HCT116 (cell line): ENCODE measurements around the gene ELF2. TPM values are rescaled to one million over a fixed set of nuclear protein-coding genes. Genes with fewer than 3 reads are reported as not detected.

ENCODE experiments used
- ATAC-seq: fragments of 200-7000 bp; cut with Tn5 transposase; 2 replicates; pipeline ENCODE4 v1.9.1; 2020; ENCODE audit warnings: mild to moderate bottlenecking, moderate library complexity
- BruUV-seq: library from RNA; stranded (reverse); fragments of 400-500 nt; replicated peaks from 2 replicates; lab custom pipeline; 2021; lab: Mats Ljungman, UMichigan
- CTCF ChIA-PET: fragments of 300-600 bp; sonication (Branson Sonifier 250); formaldehyde crosslinking; loops from one replicate; lab custom pipeline; 2021; ENCODE audit warnings: antibody characterized with exemption; lab: Charles Lee
- POLR2A ChIA-PET: fragments of 300-600, 350-600 bp; sonication (Branson Sonifier 250); formaldehyde crosslinking; loops from one replicate; lab custom pipeline; 2021; ENCODE audit warnings: antibody characterized with exemption; lab: Charles Lee
- RAD21 ChIA-PET, 2 experiments: fragments of 300-600 bp; sonication (Branson Sonifier 250); formaldehyde crosslinking; loops; one replicate each; lab custom pipeline; 2023; ENCODE audit warnings: low total read pairs in 2 of 2; ENCODE audit not compliant: uncharacterized antibody in 2 of 2, unreplicated experiment in 2 of 2, low non-redundant PET in 1 of 2; lab: Charles Lee
- DNase-seq: peaks from one replicate; pipeline ENCODE4 v3.0.0-alpha.2; 2010; ENCODE audit warnings: low read depth, low spot score
- H2AFZ ChIP-seq: fragments of 200-600 bp; shearing (Covaris generic), sonication (generic); 2 replicates; pipeline ENCODE4 v1.6.1; 2017; ENCODE audit warnings: low read depth, mixed run types, mixed read lengths, antibody characterized with exemption, low read length; ENCODE audit not compliant: poor library complexity, severe bottlenecking
- H3K27ac ChIP-seq: 2 replicates; pipeline ENCODE4 v1.5.1; 2012; ENCODE audit warnings: low read depth, low read length
- H3K27me3 ChIP-seq: fragments of 200-600 bp; sonication (generic); 2 replicates; pipeline ENCODE4 v1.6.1; 2016; ENCODE audit warnings: mixed run types, low read length, mixed read lengths; ENCODE audit not compliant: insufficient read depth
- H3K36me3 ChIP-seq, 2 experiments: fragments of 200-500 bp in 1 of 2; fragments of 200-600 bp in 1 of 2; sonication (Bioruptor generic) in 1 of 2; sonication (generic) in 1 of 2; 2 replicates each; pipeline versions ENCODE4 v1.5.1 to v1.6.1; 2014 to 2016; ENCODE audit warnings: low read length in 2 of 2, inconsistent platforms in 1 of 2, mixed read lengths in 1 of 2, mixed run types in 1 of 2; ENCODE audit not compliant: insufficient read depth in 2 of 2, control insufficient read depth in 1 of 2
- H3K4me1 ChIP-seq, 2 experiments: fragments of 200-600 bp in 1 of 2; sonication (generic) in 1 of 2; 2 replicates each; pipeline versions ENCODE4 v1.5.1 to v1.6.1; 2012 to 2017; ENCODE audit warnings: low read length in 2 of 2, inconsistent platforms in 1 of 2, mild to moderate bottlenecking in 1 of 2, mixed read lengths in 1 of 2, mixed run types in 1 of 2, moderate library complexity in 1 of 2; ENCODE audit not compliant: insufficient read depth in 2 of 2, control insufficient read depth in 1 of 2
- H3K4me2 ChIP-seq: fragments of 200-600 bp; sonication (generic); 2 replicates; pipeline ENCODE4 v1.6.1; 2017; ENCODE audit warnings: mixed run types, low read length, mixed read lengths
- H3K4me3 ChIP-seq, 2 experiments: fragments of 200-600 bp in 1 of 2; sonication (generic) in 1 of 2; replicated peaks in 1 of 2; 2 replicates each; pipeline ENCODE4 v1.5.1; 2011 to 2016; ENCODE audit warnings: low read length in 2 of 2, control low read depth in 1 of 2, low read depth in 1 of 2, mild to moderate bottlenecking in 1 of 2, mixed read lengths in 1 of 2, mixed run types in 1 of 2
- H3K79me2 ChIP-seq: fragments of 200-600 bp; sonication (generic); 2 replicates; pipeline ENCODE4 v1.6.1; 2017; ENCODE audit warnings: mild to moderate bottlenecking, mixed run types, low read length, moderate library complexity, mixed read lengths; ENCODE audit not compliant: insufficient read depth
- H3K9ac ChIP-seq: fragments of 200-600 bp; sonication (generic); 2 replicates; pipeline ENCODE4 v1.6.1; 2016; ENCODE audit warnings: low read length, mixed read lengths
- H3K9me2 ChIP-seq: fragments of 200-600 bp; sonication (generic), shearing (Covaris generic); 2 replicates; pipeline ENCODE4 v1.6.1; 2017; ENCODE audit warnings: mixed run types, mild to moderate bottlenecking, moderate library complexity; ENCODE audit not compliant: insufficient read depth
- H3K9me3 ChIP-seq, 2 experiments: fragments of 200-500 bp in 1 of 2; fragments of 200-600 bp in 1 of 2; sonication (Bioruptor generic) in 1 of 2; sonication (generic) in 1 of 2; 2 replicates each; pipeline ENCODE4 v1.6.1; 2014 to 2017; ENCODE audit warnings: low read length in 2 of 2, mixed read lengths in 2 of 2, inconsistent platforms in 1 of 2, low read depth in 1 of 2, mild to moderate bottlenecking in 1 of 2, mixed run types in 1 of 2, moderate library complexity in 1 of 2; ENCODE audit not compliant: control insufficient read depth in 1 of 2, insufficient read depth in 1 of 2
- H4K20me1 ChIP-seq: fragments of 200-600 bp; sonication (generic), shearing (Covaris generic); 2 replicates; pipeline ENCODE4 v1.6.1; 2017; ENCODE audit warnings: mixed run types, mild to moderate bottlenecking, moderate library complexity; ENCODE audit not compliant: insufficient read depth
- CEBPB ChIP-seq: IDR thresholded peaks from 2 replicates; pipeline ENCODE4 v1.6.1; 2012; ENCODE audit warnings: low read depth
- ELF1 ChIP-seq: IDR thresholded peaks from 2 replicates; pipeline ENCODE4 v1.6.1; 2012; ENCODE audit warnings: low read depth, borderline replicate concordance
- EZH2phosphoT487 ChIP-seq: fragments of 200-600 bp; IDR thresholded peaks from 2 replicates; pipeline ENCODE4 v1.6.1; 2018; ENCODE audit warnings: antibody characterized with exemption, borderline replicate concordance
- FOSL1 ChIP-seq: IDR thresholded peaks from 2 replicates; pipeline ENCODE4 v1.6.1; 2012; ENCODE audit warnings: low read depth
- POLR2AphosphoS5 ChIP-seq: IDR thresholded peaks from 2 replicates; pipeline ENCODE4 v1.6.1; 2011; ENCODE audit warnings: mild to moderate bottlenecking, low read depth, low read length, moderate library complexity
- SIN3A ChIP-seq: IDR thresholded peaks from 2 replicates; pipeline ENCODE4 v1.6.1; 2012; ENCODE audit warnings: low read depth
- YY1 ChIP-seq: IDR thresholded peaks from 2 replicates; pipeline ENCODE4 v1.6.1; 2011; ENCODE audit warnings: low read length, low read depth, moderate library complexity, mild to moderate bottlenecking; ENCODE audit not compliant: insufficient replicate concordance; ENCODE audit errors: extremely low read depth
- ZFX ChIP-seq: fragments of 450-650 bp; IDR thresholded peaks from 2 replicates; pipeline ENCODE4 v1.6.1; 2017
- ZNF274 ChIP-seq: fragments of 200-500 bp; sonication (Bioruptor generic); IDR thresholded peaks from 2 replicates; pipeline ENCODE4 v1.6.1; 2014; ENCODE audit warnings: mild to moderate bottlenecking, low read depth, low read length, inconsistent platforms
- intact Hi-C: fragments of 100-400 bp; cut with micrococcal nuclease; formaldehyde crosslinking; loops from 2 replicates; pipeline ENCODE4 v1.10.0; 2022
- total RNA-seq: library from RNA; stranded (reverse); gene quantifications from one replicate; pipeline ENCODE4 v1.2.1, GENCODE V29; 2021; ENCODE audit not compliant: unreplicated experiment

The ELF2 gene
- total RNA-seq, 1 experiment from 2014 or later = 28.2 TPM

DNA sequence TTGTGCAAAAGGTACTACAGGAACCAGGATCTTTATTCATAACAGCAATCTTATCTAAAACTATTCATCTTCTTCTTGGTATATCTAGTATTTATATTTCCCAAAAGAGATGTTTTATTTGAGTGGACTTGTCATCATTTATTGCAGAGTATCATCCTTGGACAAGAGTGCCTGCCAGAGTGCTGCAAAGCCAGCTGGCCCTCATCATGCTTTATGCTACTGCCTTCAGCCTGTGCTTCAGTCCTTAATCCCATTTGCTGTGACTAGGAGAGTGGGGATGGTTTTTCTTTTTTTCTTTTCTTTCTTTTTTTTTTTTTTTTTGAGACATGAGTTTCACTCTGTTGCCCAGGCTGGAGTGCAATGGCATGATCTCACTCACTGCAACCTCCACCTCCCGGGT is 33.5 kb upstream of the ELF2 start:
- H3K79me2 ChIP-seq = no peaks in the 10 kb centered on the region
- ChIA-PET POLR2A (no interaction called here), CTCF (no interaction called here), RAD21 (no interaction called here)
- intact Hi-C loops = no loop called here
- H3K9ac ChIP-seq = no peak overlapping the region
- H3K4me2 ChIP-seq = no peak overlapping the region
- peaks cover 0 to 5% of the 10 kb centered on the region in 2 experiments; a peak in 1 of 4 replicates for H3K4me1 ChIP-seq
- no peak for ATAC-seq
- no peaks in the 10 kb centered on the region for H3K36me3 ChIP-seq
- DNase-seq = no peak
- BruUV-seq = no TSS peak
- H3K9me3 ChIP-seq = no peaks in the 10 kb centered on the region
- no peaks in the 10 kb centered on the region for H4K20me1 ChIP-seq
- no peak overlapping the region for H3K4me3 ChIP-seq
- no peak overlapping the region for H3K27ac ChIP-seq
- TF ChIP-seq ELF1 (no peak), ZNF274 (no peak)
- no peaks in the 10 kb centered on the region for H3K27me3 ChIP-seq
- H3K9me2 ChIP-seq = no peaks in the 10 kb centered on the region
- H2AFZ ChIP-seq = no peak overlapping the region

GRCh38 chr4:139209470-139210063 is 32.5 kb upstream of the ELF2 start:
- TF ChIP-seq SIN3A = no peak
- TF ChIP-seq FOSL1 = no peak
- no peak for TF ChIP-seq CEBPB
- TF ChIP-seq ZFX = no peak
- TF ChIP-seq ELF1 = no peak
- TF ChIP-seq EZH2phosphoT487 = no peak
- TF ChIP-seq POLR2AphosphoS5 = no peak
- no peak for TF ChIP-seq YY1
- no peak for TF ChIP-seq ZNF274
- no peak for ATAC-seq
- Histone ChIP-seq H3K9me2 (no peaks in the 10 kb centered on the region), H3K4me2 (no peak overlapping the region), H3K36me3 (no peaks in the 10 kb centered on the region), H3K27me3 (no peaks in the 10 kb centered on the region), H3K27ac (no peak overlapping the region), H3K9me3 (no peaks in the 10 kb centered on the region), H3K4me1 (peaks cover 0 to 5% of the 10 kb centered on the region in 2 experiments; a peak in 1 of 4 replicates), H2AFZ (no peak overlapping the region), H3K4me3 (no peak overlapping the region), H4K20me1 (no peaks in the 10 kb centered on the region), H3K9ac (no peak overlapping the region), H3K79me2 (no peaks in the 10 kb centered on the region)
- RAD21 ChIA-PET = interaction anchor here in 1 of 2 experiments (0.7 kb wide), 1 partner anchor 146 kb away, joined by 3 read pairs; no protein-coding TSS in a partner anchor
- intact Hi-C loops = no loop called here
- no peak for DNase-seq
- BruUV-seq = no TSS peak
- CTCF ChIA-PET = no interaction called here
- POLR2A ChIA-PET = no interaction called here
